ENCODE measurements around the gene CD180. TPM values are rescaled to one million over a fixed set of nuclear protein-coding genes. Genes with fewer than 3 reads are reported as not detected.

Gene CD180
- total RNA-seq, 4 donors from 2014 or later: 0.82 to 5.2 (median 2.6) TPM; not detected in 1

DNA sequence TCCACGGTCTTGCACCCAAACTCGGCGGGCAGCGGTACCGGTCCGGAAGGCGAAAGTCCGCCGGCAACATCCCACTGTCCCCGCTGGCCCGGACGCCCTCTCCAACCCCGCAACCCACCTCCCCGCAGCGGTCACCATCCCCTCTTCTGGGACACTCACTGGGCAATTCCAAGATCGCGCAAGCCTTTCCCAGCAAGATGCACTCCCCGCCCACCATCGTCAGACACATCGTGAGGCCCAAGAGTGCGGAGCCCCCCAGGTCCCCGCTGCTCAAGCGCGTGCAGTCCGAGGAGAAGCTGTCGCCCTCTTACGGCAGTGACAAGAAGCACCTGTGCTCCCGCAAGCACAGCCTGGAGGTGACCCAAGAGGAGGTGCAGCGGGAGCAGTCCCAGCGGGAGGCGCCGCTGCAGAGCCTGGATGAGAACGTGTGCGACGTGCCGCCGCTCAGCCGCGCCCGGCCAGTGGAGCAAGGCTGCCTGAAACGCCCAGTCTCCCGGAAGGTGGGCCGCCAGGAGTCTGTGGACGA is 33.3 kb downstream of the CD180 start:
- DNase-seq: no peak
- 96 to 97% methylated on average over 5 to 44 of the region's 44 CpGs for WGBS, 2 donors (ENCODE audit: low coverage in 1 of 2)
- in situ Hi-C loops (cut with MboI; ENCODE audit: low pct_ligation_motif_present in 1 of 4, low pct_unique_long_range_greater_than_20kb in 1 of 4, low sequenced_read_pairs in 3 of 4): loop anchor here (5.0 to 25.0 kb wide), 3 partner anchors 49 to 351 kb away; no protein-coding TSS in a partner anchor

GRCh38 chr5:67161767-67162166 is 34.8 kb downstream of the CD180 start:
- Histone ChIP-seq H3K9me3 (no peaks in the 10 kb centered on the region), H3K27ac (no peak overlapping the region), H3K36me3 (no peaks in the 10 kb centered on the region), H3K4me1 (peaks cover 4 to 12% (median 10%) of the 10 kb centered on the region in 4 donors), H3K27me3 (no peaks in the 10 kb centered on the region), H3K4me3 (no peak overlapping the region)
- intact Hi-C loops (cut with DNase I; ENCODE audit: low total_unique reads) (no loop called here), in situ Hi-C loops (cut with MboI; ENCODE audit: low pct_ligation_motif_present in 1 of 4, low pct_unique_long_range_greater_than_20kb in 1 of 4, low sequenced_read_pairs in 3 of 4) (loop anchor here (5.0 to 25.0 kb wide), 3 partner anchors 51 to 349 kb away; no protein-coding TSS in a partner anchor)
- no peak for DNase-seq
- TF ChIP-seq POLR2AphosphoS5 (IDR thresholded peaks at IDR 0.05): no peak
- TF ChIP-seq, protein P1, sequence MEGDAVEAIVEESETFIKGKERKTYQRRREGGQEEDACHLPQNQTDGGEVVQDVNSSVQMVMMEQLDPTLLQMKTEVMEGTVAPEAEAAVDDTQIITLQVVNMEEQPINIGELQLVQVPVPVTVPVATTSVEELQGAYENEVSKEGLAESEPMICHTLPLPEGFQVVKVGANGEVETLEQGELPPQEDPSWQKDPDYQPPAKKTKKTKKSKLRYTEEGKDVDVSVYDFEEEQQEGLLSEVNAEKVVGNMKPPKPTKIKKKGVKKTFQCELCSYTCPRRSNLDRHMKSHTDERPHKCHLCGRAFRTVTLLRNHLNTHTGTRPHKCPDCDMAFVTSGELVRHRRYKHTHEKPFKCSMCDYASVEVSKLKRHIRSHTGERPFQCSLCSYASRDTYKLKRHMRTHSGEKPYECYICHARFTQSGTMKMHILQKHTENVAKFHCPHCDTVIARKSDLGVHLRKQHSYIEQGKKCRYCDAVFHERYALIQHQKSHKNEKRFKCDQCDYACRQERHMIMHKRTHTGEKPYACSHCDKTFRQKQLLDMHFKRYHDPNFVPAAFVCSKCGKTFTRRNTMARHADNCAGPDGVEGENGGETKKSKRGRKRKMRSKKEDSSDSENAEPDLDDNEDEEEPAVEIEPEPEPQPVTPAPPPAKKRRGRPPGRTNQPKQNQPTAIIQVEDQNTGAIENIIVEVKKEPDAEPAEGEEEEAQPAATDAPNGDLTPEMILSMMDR (IDR thresholded peaks at IDR 0.05): no peak
- TF ChIP-seq POLR2A (IDR thresholded peaks at IDR 0.05): no peak
- TF ChIP-seq EP300 (IDR thresholded peaks at IDR 0.05; ENCODE audit: low read depth): no peak
- 91 to 94% methylated on average over 3 to 5 of the region's 5 CpGs for WGBS, 2 donors (ENCODE audit: low coverage in 1 of 2)

More for the DNA sequence above, 33.3 kb downstream of the CD180 start:
- Histone ChIP-seq H3K4me3 (no peak overlapping the region), H3K27me3 (no peaks in the 10 kb centered on the region), H3K36me3 (no peaks in the 10 kb centered on the region), H3K27ac (no peak overlapping the region), H3K4me1 (peaks cover 4 to 13% (median 11%) of the 10 kb centered on the region in 4 donors), H3K9me3 (no peaks in the 10 kb centered on the region)
- intact Hi-C loops (cut with DNase I; ENCODE audit: low total_unique reads): no loop called here
- TF ChIP-seq POLR2A (IDR thresholded peaks at IDR 0.05) (no peak), EP300 (IDR thresholded peaks at IDR 0.05; ENCODE audit: low read depth) (no peak), POLR2AphosphoS5 (IDR thresholded peaks at IDR 0.05) (no peak)

DNA sequence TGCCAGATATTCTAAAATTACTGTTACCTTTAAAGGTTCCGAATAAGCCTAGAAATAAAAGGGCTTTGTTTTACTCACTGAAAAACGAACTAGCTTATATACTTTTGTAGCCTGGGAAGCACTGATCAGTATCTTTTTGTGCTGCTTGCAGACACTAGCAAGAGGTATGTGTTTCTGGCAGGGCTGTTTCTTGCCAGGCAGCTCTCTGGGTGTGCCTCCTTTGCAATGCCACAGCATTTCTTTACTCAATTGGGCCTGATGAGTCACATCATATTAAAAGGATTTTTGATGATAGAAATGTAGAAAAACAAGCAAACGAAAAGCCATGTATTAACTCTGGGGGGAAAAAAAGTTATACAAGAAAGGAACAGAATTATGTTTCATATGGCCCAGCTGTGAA is 35.6 kb downstream of the CD180 start:
- in situ Hi-C loops (cut with MboI; ENCODE audit: low pct_ligation_motif_present in 1 of 4, low pct_unique_long_range_greater_than_20kb in 1 of 4, low sequenced_read_pairs in 3 of 4): loop anchor here (5.0 to 25.0 kb wide), 3 partner anchors 51 to 349 kb away; no protein-coding TSS in a partner anchor
- 70 to 78% methylated on average over 3 of the region's 3 CpGs for WGBS, 2 donors (ENCODE audit: low coverage in 1 of 2)

GRCh38 chr5:67160272-67160671 is 36.3 kb downstream of the CD180 start:
- in situ Hi-C loops (cut with MboI; ENCODE audit: low pct_ligation_motif_present in 1 of 4, low pct_unique_long_range_greater_than_20kb in 1 of 4, low sequenced_read_pairs in 3 of 4) (loop anchor here (5.0 to 25.0 kb wide), 3 partner anchors 52 to 348 kb away; no protein-coding TSS in a partner anchor), intact Hi-C loops (cut with DNase I; ENCODE audit: low total_unique reads) (no loop called here)
- DNase-seq: no peak
- WGBS, 2 donors (ENCODE audit: low coverage in 1 of 2): 93% methylated on average over 3 of the region's 3 CpGs
- Histone ChIP-seq H3K27me3 (no peaks in the 10 kb centered on the region), H3K27ac (no peak overlapping the region), H3K4me1 (no peaks in the 10 kb centered on the region), H3K36me3 (no peaks in the 10 kb centered on the region), H3K9me3 (no peaks in the 10 kb centered on the region), H3K4me3 (no peak overlapping the region)
- TF ChIP-seq EP300 (IDR thresholded peaks at IDR 0.05; ENCODE audit: low read depth) (no peak), POLR2A (IDR thresholded peaks at IDR 0.05) (no peak), POLR2AphosphoS5 (IDR thresholded peaks at IDR 0.05) (no peak)
- TF ChIP-seq, protein P1 (IDR thresholded peaks at IDR 0.05): no peak

More for the DNA sequence above, 35.6 kb downstream of the CD180 start:
- no peak for DNase-seq
- TF ChIP-seq EP300 (IDR thresholded peaks at IDR 0.05; ENCODE audit: low read depth) (no peak), POLR2A (IDR thresholded peaks at IDR 0.05) (no peak), POLR2AphosphoS5 (IDR thresholded peaks at IDR 0.05) (no peak)
- TF ChIP-seq, protein P1 (IDR thresholded peaks at IDR 0.05): no peak
- H3K27ac ChIP-seq: no peak overlapping the region
- H3K9me3 ChIP-seq: no peaks in the 10 kb centered on the region
- H3K4me3 ChIP-seq: no peak overlapping the region
- H3K27me3 ChIP-seq: no peaks in the 10 kb centered on the region
- intact Hi-C loops (cut with DNase I; ENCODE audit: low total_unique reads): no loop called here
- peaks cover 0 to 5% (median 4%) of the 10 kb centered on the region in 4 donors for H3K4me1 ChIP-seq
- no peaks in the 10 kb centered on the region for H3K36me3 ChIP-seq
